Hematopoietic multipotent progenitor cell treated with erythropoietin and hydrocortisone succinate and interleukin-3 and kit ligand, for 17 days (in vitro differentiated cells): ENCODE data around the gene FOXP3.
"Not testable (repeated sequence)": the region's sequence is repeated elsewhere in the genome, so short reads cannot be mapped to it uniquely, and the experiment has no call there.

Experiments
- DNase-seq: peaks from one replicate; pipeline ENCODE4 v3.0.0-alpha.2; 2015; ENCODE audit warnings: low spot score

The FOXP3 gene, protein sequence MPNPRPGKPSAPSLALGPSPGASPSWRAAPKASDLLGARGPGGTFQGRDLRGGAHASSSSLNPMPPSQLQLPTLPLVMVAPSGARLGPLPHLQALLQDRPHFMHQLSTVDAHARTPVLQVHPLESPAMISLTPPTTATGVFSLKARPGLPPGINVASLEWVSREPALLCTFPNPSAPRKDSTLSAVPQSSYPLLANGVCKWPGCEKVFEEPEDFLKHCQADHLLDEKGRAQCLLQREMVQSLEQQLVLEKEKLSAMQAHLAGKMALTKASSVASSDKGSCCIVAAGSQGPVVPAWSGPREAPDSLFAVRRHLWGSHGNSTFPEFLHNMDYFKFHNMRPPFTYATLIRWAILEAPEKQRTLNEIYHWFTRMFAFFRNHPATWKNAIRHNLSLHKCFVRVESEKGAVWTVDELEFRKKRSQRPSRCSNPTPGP

DNA sequence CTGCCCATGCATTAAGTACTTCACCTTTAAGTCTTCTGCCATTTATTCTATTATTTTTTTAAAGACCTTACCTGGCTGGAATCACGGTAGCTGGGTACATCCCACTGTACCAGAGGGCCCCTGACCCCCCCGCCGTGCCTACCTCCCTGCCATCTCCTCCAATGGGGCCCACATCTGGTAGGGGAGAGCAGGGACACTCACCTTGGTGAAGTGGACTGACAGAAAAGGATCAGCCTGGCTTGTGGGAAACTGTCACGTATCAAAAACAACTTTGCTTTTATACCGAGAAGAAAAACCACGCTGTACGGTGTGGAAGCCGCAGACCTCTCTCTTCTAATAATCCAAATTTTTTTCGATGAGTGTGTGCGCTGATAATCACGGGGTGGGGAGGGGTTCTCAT, at the start of gene FOXP3:
Gene FOXP3 (minus strand): TSS at position 251 of the 400 bp plus-strand sequence. CDS start 6,205 bp downstream, outside the sequence.
- no peak for DNase-seq

DNA sequence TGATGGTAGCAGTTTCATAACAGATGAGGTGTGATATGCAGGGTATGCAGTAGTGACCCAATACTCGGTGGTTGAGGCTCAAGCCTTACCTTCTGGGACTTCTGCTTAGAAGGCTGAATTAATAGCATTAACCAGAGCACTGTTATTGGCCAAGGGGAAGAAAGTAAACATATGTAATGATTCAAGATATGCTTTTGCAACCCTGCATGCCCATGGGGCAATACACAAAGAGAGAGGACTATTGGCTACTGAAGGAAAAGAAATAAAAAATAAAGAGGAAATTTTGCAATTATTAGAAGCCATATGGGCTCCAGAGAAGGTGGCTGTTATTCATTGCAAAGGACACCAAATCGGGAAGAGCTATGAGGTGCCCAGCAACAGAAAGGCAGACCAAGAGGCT, 47.7 kb upstream of the FOXP3 start:
- DNase-seq: no peak

DNA sequence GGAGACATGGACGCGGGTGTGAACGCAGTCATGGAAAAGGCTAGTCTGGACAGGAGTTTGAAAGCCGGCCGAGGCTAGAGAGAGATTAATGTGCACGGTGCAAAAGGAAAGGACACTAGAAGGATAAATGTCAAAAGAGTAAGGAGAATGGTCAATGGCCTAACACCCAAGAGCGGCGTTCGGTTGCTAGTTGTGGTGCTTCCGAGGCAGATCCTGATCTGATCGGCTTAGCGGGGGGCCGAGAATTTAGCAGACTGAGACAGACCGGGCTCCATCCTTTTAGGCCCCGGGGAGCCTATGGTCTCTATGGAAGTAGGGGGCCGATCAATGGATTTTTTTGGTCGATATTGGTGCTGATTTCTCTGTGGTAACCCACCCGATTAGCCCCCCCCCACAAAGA, 45.9 kb upstream of the FOXP3 start:
- no peak for DNase-seq

DNA sequence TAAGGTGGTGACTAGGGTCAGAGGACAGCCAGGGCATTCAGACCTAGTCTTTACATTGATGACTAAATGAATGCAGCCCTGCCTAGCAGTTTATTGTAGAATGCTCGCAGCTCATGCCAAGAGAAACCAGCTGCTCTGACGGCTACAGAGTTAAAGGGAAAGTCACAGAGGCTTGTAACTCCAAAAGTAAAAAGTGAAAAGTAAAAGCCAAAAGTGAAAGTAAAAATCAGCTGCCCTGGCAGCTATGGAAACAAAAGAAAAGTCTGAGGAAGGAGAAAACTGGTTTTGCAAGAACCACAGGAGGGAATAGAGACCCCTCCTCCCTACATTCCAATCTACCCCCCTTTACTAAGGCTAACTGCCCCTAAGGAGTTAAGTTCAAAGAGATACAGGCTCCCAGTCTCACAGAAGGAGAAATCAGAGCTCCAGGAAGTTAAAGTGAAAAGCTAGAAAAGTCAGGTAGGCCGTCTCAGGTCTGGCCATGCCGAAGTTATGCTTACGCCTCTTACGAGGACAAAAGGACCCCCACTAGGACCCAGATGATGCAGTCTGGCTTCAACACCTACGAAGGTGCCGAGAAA, 45.0 kb upstream of the FOXP3 start:
- DNase-seq: no peak

DNA sequence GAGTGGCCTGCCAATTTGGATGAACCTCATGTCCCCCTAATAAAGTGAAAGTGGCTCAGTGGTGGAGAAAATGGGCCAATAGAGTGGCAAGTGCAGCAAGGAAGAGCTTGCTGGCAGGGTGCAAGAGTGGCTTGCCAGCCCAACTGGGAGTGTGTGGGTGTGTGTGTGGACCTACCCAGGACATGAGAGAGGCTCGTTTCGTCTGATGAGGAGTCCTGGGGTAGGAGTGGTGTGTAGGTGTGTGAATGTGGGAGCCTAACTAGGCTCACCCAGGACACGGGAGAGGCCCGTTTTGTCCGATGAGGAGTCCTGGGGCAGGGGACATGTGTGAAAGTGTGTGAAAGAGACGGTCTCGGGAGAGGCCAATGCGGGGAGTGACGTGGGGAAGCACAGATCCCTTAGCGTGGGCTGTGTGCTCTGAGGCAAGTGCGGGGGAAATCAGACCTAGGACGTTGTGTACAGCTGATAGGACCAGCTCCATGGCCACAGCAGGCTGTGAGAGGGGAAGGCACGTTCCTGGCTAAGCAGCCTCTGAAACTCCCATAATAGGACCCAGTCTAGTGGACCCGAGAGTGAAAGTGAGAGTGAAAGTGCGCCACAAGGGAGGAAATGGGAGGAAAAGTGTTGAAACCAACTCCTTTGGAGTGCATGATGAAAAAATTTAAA, 44.2 kb upstream of the FOXP3 start:
- no peak for DNase-seq

DNA sequence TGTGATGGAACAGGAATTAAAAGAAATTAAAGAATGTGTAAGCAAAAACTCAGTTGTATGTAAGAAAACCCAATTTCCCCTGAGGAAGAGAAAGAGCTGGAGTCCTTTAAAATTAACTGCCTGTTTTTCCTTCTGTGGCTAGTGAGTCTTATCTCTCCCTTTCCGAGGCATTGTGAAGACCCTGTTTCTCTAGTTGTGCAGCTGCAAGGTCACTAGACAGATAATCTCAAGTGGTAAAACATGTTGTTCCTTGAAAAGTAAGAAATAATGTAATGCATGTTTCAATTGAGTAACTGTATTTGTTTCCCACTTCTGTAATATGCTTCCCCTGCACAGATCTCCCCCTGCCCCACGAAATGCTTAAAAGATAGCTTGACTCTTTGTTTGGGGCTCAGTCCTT, 43.3 kb upstream of the FOXP3 start:
- DNase-seq: not testable (repeated sequence)

DNA sequence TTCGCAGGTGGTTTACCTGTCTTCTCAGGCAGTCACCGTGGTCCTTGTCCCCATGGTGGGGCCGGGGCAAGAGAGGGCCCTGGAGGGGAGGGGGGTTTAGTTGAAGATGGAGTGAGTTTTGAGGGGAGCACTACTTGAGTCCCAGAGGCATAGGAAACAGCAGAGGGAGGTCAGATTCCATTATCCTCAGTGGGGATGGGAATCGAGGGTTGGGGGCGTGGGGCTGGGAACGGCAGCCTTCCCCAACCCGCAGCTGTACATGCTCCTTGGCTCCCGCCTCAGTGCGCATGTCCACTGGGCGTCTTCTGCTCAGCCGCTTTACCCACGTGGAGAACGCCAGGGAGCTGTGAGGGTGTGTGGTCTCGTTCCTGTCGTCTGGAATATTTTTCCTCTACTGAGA, 38.8 kb upstream of the FOXP3 start, which contains the start of gene GAGE10:
Gene GAGE10 (plus strand): TSS at position 301 of the 400 bp plus-strand sequence. CDS start 1,214 bp downstream, outside the sequence.
- DNase-seq: no peak

DNA sequence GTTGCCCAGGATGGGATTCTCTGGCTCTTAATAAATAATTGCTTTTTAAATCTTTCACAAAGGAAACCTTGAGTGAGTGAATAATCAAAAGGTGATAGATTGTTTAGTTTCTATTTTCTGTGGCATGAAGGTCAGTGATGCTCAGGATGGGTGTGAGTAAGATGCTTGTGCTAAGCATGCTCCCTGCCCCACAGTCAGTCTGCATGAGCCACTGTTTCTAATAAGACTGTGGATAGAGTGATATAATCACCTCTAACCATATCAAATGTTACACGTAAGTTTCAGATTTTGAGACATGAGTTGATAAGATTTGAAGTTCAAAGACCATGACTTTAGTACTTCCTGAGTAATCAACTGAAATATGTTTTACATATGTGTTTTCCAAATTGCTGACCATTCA, 36.2 kb upstream of the FOXP3 start:
- no peak for DNase-seq

DNA sequence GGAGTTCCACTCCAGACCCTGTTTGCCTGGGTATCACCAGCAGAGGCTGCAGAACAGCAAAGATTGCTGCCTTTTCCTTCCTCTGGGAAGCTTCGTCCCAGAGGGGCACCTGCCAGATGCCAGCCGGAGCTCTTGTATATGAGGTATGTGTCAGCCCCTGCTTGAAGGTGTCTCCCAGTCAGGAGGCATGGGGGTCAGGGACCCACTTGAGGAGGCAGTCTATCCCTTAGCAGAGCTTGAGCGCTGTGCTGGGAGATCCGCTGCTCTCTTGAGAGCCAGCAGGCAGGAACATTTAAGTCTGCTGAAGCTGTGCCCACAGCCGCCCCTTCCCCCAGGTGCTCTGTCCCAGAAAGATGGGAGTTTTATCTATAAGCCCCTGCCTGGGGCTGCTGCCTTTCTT, 34.8 kb upstream of the FOXP3 start:
- DNase-seq: not testable (repeated sequence)

DNA sequence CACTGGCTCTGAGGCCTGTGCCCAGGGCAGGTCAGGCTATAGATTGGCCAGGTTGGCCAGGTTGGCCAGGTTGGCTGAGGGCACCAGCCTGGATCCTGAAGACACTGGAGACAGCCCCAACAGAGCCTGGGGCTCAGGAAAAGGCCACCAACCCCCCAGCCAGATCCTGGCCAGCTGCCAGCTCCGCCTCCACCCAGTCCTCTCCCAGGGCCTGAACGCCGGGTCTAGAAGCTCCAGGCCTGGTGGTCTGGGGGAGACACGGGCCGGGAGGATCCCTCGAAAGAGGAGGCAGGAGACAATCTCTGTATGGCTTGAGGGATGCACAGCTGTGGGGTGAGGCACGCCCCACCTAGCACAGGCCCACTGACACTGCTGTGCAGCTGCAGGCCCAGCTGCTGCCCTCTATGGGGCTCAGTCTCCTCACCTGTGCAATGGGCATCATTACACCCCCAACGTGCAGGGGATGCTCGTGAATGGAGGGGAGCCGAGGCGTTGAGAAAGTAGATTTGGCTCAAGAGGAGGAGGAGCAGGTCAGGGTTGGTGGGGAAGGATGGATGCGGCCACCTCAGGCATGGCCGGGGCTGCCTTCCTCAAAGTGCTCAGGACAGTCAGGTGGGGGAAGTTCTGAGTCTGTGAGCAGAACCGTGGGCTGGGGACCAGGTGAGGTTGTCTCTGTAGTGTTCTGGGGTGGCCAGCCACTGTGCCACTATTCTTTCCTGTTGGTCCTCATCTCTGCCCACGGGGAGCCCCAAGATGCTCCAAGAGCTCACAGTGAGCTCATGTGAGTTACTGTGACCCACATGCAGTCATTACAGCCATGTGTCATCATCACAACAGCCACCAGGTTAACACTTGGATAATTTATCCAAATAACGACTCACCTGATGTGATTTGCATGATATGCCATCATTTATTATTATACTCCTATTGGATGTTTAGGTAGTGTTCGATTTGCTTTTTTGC, 28.2 kb upstream of the FOXP3 start:
- DNase-seq: no peak

DNA sequence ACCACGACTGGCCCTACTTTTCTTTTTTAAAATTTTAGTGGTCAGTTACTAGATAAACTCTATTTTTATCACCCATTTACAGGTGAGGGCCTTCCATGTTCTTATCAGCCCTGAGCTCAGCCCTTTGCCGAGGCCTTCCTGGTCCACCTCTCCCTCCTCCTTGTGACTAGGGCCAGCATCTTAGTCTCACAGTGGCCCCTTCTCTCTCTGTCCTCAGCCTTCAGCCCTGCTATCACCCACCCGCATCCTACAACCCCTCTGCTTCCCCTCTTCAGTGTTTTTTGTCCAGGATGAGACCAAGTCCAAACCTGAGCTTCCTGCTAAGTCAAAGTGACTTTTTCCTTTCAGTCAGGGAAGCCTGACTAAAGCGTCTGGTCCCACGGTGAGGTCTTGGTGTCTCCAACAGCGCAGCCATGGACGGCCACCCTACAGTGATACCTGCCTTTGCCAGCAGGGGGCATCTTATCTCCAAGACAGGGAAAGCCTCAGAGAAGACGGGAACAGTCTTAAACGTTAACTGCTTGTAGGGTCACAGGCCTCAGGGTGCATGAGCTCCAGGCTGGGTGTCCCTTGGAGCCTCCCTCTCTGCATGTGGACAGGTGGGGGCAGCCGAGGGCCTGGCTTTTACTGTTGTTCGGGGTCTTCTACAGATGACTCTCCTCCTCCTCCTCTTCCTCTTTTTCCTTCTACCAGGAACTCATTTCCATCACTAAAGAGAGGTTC, 27.3 kb upstream of the FOXP3 start:
- DNase-seq: peak; percentile 55

DNA sequence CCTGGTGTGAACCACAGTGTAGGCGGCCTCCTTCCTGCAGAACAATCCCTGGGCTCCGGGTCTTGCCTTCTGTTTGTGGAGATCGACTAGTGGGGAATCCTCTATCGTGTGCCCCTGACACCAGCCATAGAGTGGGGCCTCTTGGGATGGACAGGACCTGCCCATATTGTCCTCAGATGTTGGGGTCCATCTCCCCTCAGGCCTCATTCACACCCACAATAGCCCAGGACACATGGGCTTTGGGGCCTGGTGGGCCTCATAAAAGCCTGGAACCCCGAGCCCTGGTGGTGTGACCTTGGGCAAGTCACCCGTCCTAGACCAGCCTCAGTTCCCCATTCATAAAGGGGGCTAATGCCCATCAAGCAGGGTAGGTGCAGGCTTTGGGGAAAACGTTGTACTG, 25.7 kb upstream of the FOXP3 start:
- no peak for DNase-seq

DNA sequence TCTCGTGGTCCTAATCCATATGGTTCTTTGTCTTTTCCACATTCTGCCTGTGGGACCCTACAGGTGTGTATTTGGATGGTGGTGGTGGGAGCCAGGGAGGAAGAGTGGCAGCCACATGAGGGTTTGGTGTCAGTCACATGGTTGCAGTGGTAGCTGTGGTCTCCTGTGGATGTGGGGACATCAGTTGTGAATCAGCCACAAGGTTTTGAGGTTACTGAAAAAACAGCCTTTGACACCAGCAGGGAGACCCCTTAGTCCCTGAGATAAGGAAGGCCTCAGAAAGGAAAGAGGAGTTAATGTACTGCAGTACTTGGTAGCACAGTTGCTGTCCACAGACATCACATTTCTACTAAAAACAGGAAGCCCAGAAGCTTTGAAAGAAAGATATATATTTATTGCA, 23.2 kb upstream of the FOXP3 start:
- DNase-seq: no peak

DNA sequence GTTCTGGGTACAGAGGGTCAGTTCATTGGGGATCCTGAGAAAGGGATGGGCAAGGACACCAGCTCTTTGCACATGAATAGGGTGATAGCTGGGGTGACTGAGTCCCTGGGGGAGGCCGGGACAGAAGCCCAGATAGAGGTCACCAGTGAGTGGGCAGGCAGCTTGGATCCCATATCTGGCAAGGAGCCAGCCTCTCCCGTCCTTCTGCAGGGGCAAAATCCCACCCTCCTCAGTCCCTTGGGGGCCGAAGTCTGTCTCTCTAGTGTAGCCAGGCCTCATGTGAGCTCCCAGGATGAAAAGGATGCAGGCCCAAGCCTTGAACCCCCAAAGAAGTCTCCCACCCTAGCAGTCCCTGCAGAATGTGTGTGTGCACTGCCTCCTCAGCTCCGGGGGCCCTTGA, 22.1 kb upstream of the FOXP3 start:
- DNase-seq: no peak

DNA sequence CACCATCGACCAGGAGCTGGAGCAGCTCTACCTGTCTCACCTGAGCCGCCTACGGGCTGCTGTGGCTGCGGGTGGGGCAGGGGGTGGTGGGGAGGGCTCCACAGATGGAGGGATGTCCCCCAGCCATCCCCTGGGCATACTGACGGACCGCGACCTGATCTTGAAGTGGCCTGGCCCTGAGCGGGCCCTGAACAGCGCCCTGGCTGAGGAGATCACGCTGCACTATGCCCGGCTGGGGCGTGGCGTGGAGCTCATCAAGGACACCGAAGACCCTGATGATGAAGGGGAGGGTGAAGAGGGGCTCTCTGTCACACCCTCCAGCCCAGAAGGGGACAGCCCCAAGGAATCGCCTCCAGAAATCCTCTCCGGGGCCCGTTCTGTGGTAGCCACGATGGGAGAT, 21.6 kb upstream of the FOXP3 start:
- DNase-seq: no peak

DNA sequence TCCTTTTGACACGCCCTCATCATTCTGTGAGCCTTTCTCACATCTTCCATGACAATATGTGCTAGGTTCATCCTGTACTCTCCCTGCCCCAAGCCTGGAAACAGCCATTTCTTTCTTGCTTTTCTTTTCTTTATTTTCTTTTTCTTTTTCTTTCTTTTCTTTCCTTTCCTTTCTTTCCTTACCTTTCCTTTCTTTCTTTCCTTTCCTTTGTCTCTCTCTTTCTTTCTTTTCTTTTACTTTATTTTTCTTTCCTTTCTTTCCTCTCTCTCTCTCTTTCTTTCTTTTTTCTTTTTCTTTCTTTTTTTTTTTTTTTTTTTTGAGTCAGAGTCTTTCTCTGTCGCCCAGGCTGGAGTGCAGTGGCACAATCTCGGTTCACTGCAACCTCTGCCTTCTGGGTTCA, 19.7 kb upstream of the FOXP3 start:
- no peak for DNase-seq

DNA sequence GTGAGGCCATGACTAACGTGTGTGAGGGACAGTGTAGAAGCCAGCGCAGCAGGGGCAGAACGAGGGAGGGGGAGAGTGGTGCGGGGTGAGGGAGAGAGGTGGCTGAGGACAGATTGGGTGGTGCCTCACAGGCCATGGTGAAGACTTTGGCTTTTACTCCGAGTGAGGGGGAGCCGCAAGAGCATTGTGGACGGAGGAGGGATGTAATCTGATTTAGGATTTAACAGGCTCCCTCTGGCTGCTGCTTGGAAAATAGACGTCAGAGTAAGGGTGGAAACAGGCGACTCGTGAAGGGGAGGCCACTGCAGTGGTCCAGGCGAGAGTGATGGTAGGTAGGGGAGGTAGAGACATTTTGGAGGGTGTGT, 18.1 kb upstream of the FOXP3 start:
- no peak for DNase-seq

DNA sequence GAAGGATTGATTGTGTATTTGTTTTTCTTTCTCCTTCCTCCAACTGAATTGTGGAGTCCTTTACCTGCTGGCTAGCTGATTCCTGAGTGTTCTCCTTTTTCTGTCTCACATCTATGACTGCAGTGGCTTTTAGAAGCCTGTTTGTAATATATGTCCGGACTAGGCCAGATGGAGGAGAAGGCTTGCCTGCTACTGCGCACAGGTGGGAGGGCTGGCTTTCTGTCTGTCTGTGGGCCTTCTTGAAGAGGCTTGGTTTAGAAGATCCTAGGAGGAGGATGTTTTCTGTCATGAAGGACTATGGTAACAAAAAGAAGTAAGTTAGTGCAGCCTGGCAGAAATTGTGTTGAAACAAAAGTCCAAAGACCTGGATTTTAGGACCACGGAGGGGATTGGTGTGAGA, 13.6 kb upstream of the FOXP3 start:
- no peak for DNase-seq

DNA sequence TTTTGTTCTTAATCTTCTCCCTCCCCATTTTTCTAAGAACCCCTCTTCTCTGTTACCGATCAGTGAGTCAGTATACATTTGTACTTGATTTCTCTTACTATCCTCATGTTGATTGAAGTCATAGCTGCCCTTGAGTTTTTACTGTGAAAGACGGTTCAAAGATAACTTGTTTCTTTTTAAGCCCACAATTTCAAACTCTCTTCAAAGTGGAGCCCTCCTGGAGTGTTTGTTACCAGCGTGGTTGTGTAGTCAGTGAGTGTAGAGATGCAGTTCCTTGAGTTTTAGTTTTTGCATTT, 13.0 kb upstream of the FOXP3 start:
- DNase-seq: no peak

DNA sequence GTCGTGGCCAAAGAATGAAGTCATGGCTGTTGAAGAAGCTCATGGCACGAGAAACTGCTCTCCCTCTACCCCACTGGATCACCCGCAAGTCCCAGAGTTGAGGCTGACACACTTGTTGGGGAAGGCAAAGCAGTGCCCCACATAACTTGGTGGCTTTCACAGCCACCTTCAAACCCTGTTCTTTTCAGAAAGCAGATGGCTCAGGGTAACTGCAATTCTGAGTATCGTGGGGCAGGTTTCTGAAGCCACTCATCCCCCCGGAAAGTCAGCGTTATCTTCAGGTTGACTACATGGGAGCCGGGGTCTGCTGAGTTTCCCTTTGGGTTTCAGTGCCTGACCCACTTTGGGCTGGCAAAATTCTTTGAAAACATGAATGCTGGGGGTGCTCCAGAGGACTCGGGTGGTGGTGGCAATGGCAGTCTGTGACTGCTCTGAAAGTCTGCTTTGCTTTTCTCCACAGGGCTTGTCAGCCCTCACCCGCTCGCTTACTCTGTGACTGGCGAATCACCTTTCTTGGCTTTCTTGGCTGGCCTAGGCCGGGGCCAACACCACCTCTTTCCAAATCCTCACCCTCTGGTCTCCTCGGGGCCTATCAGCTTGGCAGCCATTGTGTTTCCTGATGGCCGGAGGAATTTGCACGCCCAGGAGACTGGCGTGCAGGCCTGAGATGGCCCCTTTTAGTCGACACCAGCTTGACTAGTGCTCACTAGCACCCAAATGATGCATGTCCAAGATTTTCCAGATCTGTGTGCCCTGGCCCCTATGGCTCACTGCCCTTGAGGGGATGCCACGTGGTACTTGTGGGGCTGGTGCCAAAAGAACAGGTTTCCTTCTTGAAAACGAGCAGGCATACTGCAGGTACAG, 12.4 kb upstream of the FOXP3 start:
- DNase-seq: no peak

DNA sequence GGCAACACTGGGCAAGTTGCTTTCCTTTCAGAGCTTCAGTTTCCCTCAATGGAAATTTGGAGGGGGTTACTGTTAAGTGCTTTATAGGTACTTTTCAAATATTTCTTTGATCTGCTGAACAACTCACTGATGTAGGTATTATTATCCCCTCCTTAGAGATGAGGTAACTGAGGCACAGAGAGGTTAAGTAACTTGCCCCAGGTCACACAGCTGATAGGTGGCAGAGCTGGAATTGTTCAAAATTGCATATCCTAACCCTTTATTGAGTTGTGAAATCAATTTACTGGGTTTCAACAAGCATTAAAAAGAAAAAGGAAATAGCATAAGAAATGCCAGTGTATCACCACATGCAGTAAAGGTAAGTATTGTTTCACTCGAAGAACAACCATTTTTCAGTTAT, 11.7 kb upstream of the FOXP3 start:
- DNase-seq: no peak
